A549 (cell line): ENCODE results near the gene HDLBP. TPM values are rescaled to one million over a fixed set of nuclear protein-coding genes. Genes with fewer than 3 reads are reported as not detected.

Experiments
- ATAC-seq, 2 experiments: fragments of 200-7000 bp in 1 of 2; fragments of >200 bp in 1 of 2; cut with Nextera tagmentation in 1 of 2; cut with Tn5 transposase in 1 of 2; 3 replicates each; pipeline versions ENCODE4 v1.8.0 to v1.9.1; 2018 to 2020; ENCODE audit warnings: mild to moderate bottlenecking in 1 of 2, moderate library complexity in 1 of 2
- CTCF ChIA-PET: fragments of 300-600 bp; sonication (Branson Sonifier 250); formaldehyde crosslinking; extraction: SDS; loops from one replicate; lab custom pipeline; 2021; ENCODE audit warnings: antibody characterized with exemption, inconsistent platforms; lab: Yijun Ruan, JAX
- POLR2A ChIA-PET: fragments of 350-600 bp; formaldehyde crosslinking; extraction: SDS; loops from one replicate; lab custom pipeline; 2021; ENCODE audit warnings: antibody characterized with exemption, inconsistent platforms; lab: Yijun Ruan, JAX
- DNase-seq, 2 experiments: peaks; one replicate each; pipeline versions ENCODE4 v3.0.0 to v3.0.0-alpha.2; 2011 to 2016; ENCODE audit warnings: low read depth in 1 of 2, low spot score in 1 of 2
- FAIRE-seq: peaks from 2 replicates; lab custom pipeline; 2011; peaks lifted over from hg19 to GRCh38; lab: Jason Lieb, UNC
- H3K27ac ChIP-seq, 2 experiments: fragments of >200 bp; sonication (Bioruptor Twin); formaldehyde crosslinking; 3 replicates each; pipeline ENCODE4 v1.5.1; 2016 to 2017
- H3K4me1 ChIP-seq: fragments of >200 bp; sonication (Bioruptor Twin); formaldehyde crosslinking; 3 replicates; pipeline ENCODE4 v1.6.1; 2016
- H3K4me2 ChIP-seq: fragments of >200 bp; sonication (Bioruptor Twin); formaldehyde crosslinking; 3 replicates; pipeline ENCODE4 v1.6.1; 2016
- H3K4me3 ChIP-seq: fragments of >200 bp; sonication (Bioruptor Twin); formaldehyde crosslinking; 3 replicates; pipeline ENCODE4 v1.5.1; 2016
- H3K9me3 ChIP-seq: fragments of >200 bp; sonication (Bioruptor Twin); formaldehyde crosslinking; 3 replicates; pipeline ENCODE4 v1.6.1; 2016
- ATOH8 ChIP-seq: fragments of 250-450 bp; sonication (Bioruptor Pico); IDR thresholded peaks from 2 replicates; pipeline ENCODE4 v1.5.0; 2020; ENCODE audit warnings: low read depth, mild to moderate bottlenecking, moderate library complexity
- EP300 ChIP-seq, 2 experiments: fragments of >200 bp; sonication (Bioruptor Twin); formaldehyde crosslinking; IDR thresholded peaks; 2 replicates in 1 of 2; 3 replicates in 1 of 2; pipeline ENCODE4 v1.6.1; 2016 to 2017
- FOSL2 ChIP-seq, 2 experiments: fragments of 450-650 bp in 1 of 2; fragments of >200 bp in 1 of 2; sonication (Bioruptor Twin) in 1 of 2; formaldehyde crosslinking; IDR thresholded peaks; 2 replicates each; pipeline versions ENCODE4 v1.5.0 to v1.6.1; 2016 to 2020; ENCODE audit warnings: mild to moderate bottlenecking in 1 of 2, moderate library complexity in 1 of 2
- FOXS1 ChIP-seq: fragments of 250-450 bp; sonication (Bioruptor Pico); IDR thresholded peaks from 2 replicates; pipeline ENCODE4 v1.5.0; 2020; ENCODE audit warnings: mild to moderate bottlenecking, moderate library complexity
- HDAC2 ChIP-seq: fragments of 200-600 bp; sonication (generic); IDR thresholded peaks from 2 replicates; pipeline ENCODE4 v1.6.1; 2016
- HOXA7 ChIP-seq: fragments of 250-450 bp; sonication (Bioruptor Pico); IDR thresholded peaks from 2 replicates; pipeline ENCODE4 v1.5.0; 2020; ENCODE audit warnings: mild to moderate bottlenecking, moderate library complexity
- HOXB13 ChIP-seq: fragments of 250-450 bp; sonication (Bioruptor Pico); IDR thresholded peaks from 2 replicates; pipeline ENCODE4 v1.5.0; 2020; ENCODE audit warnings: low read depth, mild to moderate bottlenecking, moderate library complexity
- JUNB ChIP-seq: fragments of >200 bp; sonication (Bioruptor Twin); formaldehyde crosslinking; IDR thresholded peaks from 2 replicates; pipeline ENCODE4 v1.6.1; 2016
- MAFK ChIP-seq: fragments of 450-650 bp; IDR thresholded peaks from 2 replicates; pipeline ENCODE4 v1.6.1; 2014; ENCODE audit not compliant: partially characterized antibody
- MAX ChIP-seq: IDR thresholded peaks from 2 replicates; pipeline ENCODE4 v1.6.1; 2012
- MYC ChIP-seq: IDR thresholded peaks from 2 replicates; pipeline ENCODE4 v1.6.1; 2012; ENCODE audit warnings: mild to moderate bottlenecking, inconsistent platforms, low read length, improper control_type of control experiment, borderline replicate concordance
- NR3C1 ChIP-seq: fragments of >200 bp; sonication (Bioruptor Twin); formaldehyde crosslinking; IDR thresholded peaks from 3 replicates; pipeline ENCODE4 v1.6.1; 2017
- PHF8 ChIP-seq: fragments of 200-600 bp; sonication (generic); IDR thresholded peaks from 2 replicates; pipeline ENCODE4 v1.6.1; 2016; ENCODE audit warnings: low read depth, mild to moderate bottlenecking, antibody characterized with exemption, moderate library complexity, borderline replicate concordance
- POLR2A ChIP-seq: IDR thresholded peaks from 2 replicates; pipeline ENCODE4 v1.6.1; 2012; ENCODE audit warnings: mild to moderate bottlenecking, low read length
- POLR2AphosphoS2 ChIP-seq: conservative IDR thresholded peaks from 2 replicates; pipeline ENCODE4 v1.6.1; 2012; ENCODE audit warnings: low read length, improper control_type of control experiment, inconsistent platforms
- RCOR1 ChIP-seq: fragments of 150-350 bp; IDR thresholded peaks from 2 replicates; pipeline ENCODE4 v1.6.1; 2014; ENCODE audit warnings: antibody characterized with exemption, low read length, low read depth
- RFX5 ChIP-seq: fragments of 450-650 bp; IDR thresholded peaks from 2 replicates; pipeline ENCODE4 v1.7.1; 2014; ENCODE audit warnings: antibody characterized with exemption, mild to moderate bottlenecking, moderate library complexity
- RNF2 ChIP-seq: fragments of 200-600 bp; sonication (generic); IDR thresholded peaks from 2 replicates; pipeline ENCODE4 v1.6.1; 2016; ENCODE audit warnings: low read depth, mild to moderate bottlenecking, antibody characterized with exemption, moderate library complexity, borderline replicate concordance
- TFCP2L1 ChIP-seq: fragments of 250-450 bp; sonication (Bioruptor Pico); IDR thresholded peaks from 2 replicates; pipeline ENCODE4 v1.5.0; 2021; ENCODE audit warnings: mild to moderate bottlenecking
- USF2 ChIP-seq: fragments of 450-650 bp; IDR thresholded peaks from 2 replicates; pipeline ENCODE4 v1.6.1; 2014; ENCODE audit warnings: antibody characterized with exemption
- ZC3H11A ChIP-seq: fragments of 450-650 bp; IDR thresholded peaks from 2 replicates; pipeline ENCODE4 v1.6.1; 2014; ENCODE audit warnings: antibody characterized with exemption, mild to moderate bottlenecking
- ZFP36 ChIP-seq: fragments of 450-650 bp; IDR thresholded peaks from 2 replicates; pipeline ENCODE4 v1.6.1; 2014; ENCODE audit warnings: borderline replicate concordance; ENCODE audit not compliant: partially characterized antibody
- ZNF302 ChIP-seq: fragments of 250-450 bp; sonication (Bioruptor Pico); IDR thresholded peaks from 2 replicates; pipeline ENCODE4 v1.9.0; 2021; ENCODE audit warnings: inconsistent platforms, mild to moderate bottlenecking, moderate library complexity
- WGBS: methylation state at CpG from one replicate; pipeline ENCODE4 v1.1.6; 2017; ENCODE audit errors: missing lambda C conversion rate; 5-methylcytosine and 5-hydroxymethylcytosine counted together
- polyA plus RNA-seq, 4 experiments: library from polyadenylated mRNA; depleted of rRNA in 3 of 4; stranded (reverse); fragments of >200 nt; fragmentation: RNase III in 1 of 4; extraction: RNeasy Plus Mini Kit Qiagen cat#74134 plus additional on column Dnase treatment in 1 of 4; gene quantifications; 2 replicates in 3 of 4; 3 replicates in 1 of 4; pipeline ENCODE4 v1.2.3, GENCODE V29; 2011 to 2017
- TF ChIP-seq, protein P1 (sequence below): fragments of >200 bp; sonication (Bioruptor Twin); formaldehyde crosslinking; IDR thresholded peaks from 2 replicates; pipeline ENCODE4 v1.6.1; 2016
- TF ChIP-seq, protein P2 (sequence below): IDR thresholded peaks from 2 replicates; pipeline ENCODE4 v1.6.1; 2012
- TF ChIP-seq, protein P3 (sequence below): fragments of >200 bp; sonication (Bioruptor Twin); formaldehyde crosslinking; IDR thresholded peaks from 3 replicates; pipeline ENCODE4 v1.6.1; 2016

HDLBP gene
- polyA plus RNA-seq, 2 of the 4 experiments (the other 2 are of a cell fraction): 248 to 292 TPM

DNA sequence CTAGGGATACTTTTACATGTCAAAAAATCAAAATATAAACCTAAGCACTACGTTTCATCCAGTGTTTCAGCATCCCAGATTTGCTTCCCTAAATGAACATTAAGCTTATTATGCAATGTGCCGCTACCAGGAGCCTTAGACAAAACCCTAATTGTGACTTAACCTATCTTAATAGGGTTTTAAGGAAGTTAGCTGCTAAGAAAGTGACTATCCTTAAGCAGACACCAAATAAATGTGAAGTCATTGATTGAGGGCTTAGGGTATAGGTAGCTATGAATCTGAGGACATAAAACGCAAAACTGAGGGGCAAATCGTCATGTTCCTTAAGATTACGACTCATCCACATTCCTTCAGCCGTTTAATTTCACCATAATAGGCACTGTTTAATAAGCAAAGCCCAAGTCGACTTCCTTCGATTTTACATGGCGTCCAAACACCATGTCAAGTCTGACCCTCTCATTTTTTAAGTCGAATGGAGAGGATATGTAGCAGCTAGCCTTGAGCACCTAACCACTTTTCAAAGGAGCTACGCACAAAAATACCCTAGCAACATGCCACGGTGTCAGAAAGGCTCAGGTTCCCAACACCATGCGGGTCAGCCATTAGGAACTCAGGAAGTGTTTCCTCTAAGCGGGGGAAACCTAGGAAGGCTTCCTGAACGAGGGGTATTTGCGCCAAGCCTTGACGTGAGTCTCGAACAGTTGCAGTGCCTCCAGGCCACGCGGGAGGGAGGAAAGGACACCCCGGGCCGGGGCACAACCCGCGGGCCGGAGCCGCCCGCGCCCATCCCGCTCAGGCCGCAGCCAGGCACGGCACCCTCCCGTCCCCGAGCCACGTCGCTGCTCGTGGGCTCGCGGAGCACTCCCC lies 1.0 kb downstream of the HDLBP start:
- Histone ChIP-seq H3K4me3 (peak overlapping the region; percentile 76), H3K9me3 (no peaks in the 10 kb centered on the region), H3K27ac (peak overlapping the region; percentile 99 to 100), H3K4me1 (peaks cover 54% of the 10 kb centered on the region), H3K4me2 (peak overlapping the region; percentile 96)
- DNase-seq: peak; percentile 23 to 74
- FAIRE-seq: no peak
- ChIA-PET POLR2A (interaction anchor here (0.5 to 1.9 kb wide), 14 partner anchors 10 to 728 kb away, joined by 3 to 7 read pairs (median 4); partner anchors contain the start of genes CAPN10, DTYMK, FARP2 and MTERF4), CTCF (interaction anchor here (0.5 to 2.6 kb wide), 16 partner anchors 8 to 420 kb away, joined by 3 to 14 read pairs (median 3); partner anchors contain the start of gene D2HGDH)
- 8% methylated on average over 19 of the region's 38 CpGs for WGBS
- peak; percentile 50 to 52 for ATAC-seq
- TF ChIP-seq RFX5: no peak
- TF ChIP-seq, protein P1, sequence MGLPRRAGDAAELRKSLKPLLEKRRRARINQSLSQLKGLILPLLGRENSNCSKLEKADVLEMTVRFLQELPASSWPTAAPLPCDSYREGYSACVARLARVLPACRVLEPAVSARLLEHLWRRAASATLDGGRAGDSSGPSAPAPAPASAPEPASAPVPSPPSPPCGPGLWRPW: no peak
- no peak for TF ChIP-seq USF2
- no peak for TF ChIP-seq EP300 (IDR thresholded peaks at IDR 0.05)
- TF ChIP-seq POLR2A: peak; percentile 67
- no peak for TF ChIP-seq ZNF302 (CRISPR knock-in tag)
- no peak for TF ChIP-seq HOXB13
- peak; percentile 56; the same call in 1 of the 2 replicates for TF ChIP-seq ATOH8 (CRISPR knock-in tag)
- TF ChIP-seq TFCP2L1 (CRISPR knock-in tag): peak; percentile 34; the same call in 1 of the 2 replicates
- no peak for TF ChIP-seq HOXA7 (CRISPR knock-in tag)
- no peak for TF ChIP-seq HDAC2
- no peak for TF ChIP-seq ZC3H11A
- TF ChIP-seq RNF2: no peak
- TF ChIP-seq, protein P2, sequence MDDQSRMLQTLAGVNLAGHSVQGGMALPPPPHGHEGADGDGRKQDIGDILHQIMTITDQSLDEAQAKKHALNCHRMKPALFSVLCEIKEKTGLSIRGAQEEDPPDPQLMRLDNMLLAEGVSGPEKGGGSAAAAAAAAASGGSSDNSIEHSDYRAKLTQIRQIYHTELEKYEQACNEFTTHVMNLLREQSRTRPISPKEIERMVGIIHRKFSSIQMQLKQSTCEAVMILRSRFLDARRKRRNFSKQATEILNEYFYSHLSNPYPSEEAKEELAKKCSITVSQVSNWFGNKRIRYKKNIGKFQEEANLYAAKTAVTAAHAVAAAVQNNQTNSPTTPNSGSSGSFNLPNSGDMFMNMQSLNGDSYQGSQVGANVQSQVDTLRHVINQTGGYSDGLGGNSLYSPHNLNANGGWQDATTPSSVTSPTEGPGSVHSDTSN: no peak
- peak; percentile 97 for TF ChIP-seq ZFP36
- no peak for TF ChIP-seq MAFK
- no peak for TF ChIP-seq FOSL2 (IDR thresholded peaks at IDR 0.05)
- no peak for TF ChIP-seq FOSL2 (CRISPR knock-in tag; IDR thresholded peaks at IDR 0.05)
- no peak for TF ChIP-seq JUNB
- TF ChIP-seq PHF8: peak; percentile 93; the same call in 1 of the 2 replicates
- TF ChIP-seq MYC: 0 out of 2 replicates have a peak, but pooled peaks have one; percentile 54
- no peak for TF ChIP-seq POLR2AphosphoS2
- TF ChIP-seq RCOR1: no peak
- TF ChIP-seq, protein P3, sequence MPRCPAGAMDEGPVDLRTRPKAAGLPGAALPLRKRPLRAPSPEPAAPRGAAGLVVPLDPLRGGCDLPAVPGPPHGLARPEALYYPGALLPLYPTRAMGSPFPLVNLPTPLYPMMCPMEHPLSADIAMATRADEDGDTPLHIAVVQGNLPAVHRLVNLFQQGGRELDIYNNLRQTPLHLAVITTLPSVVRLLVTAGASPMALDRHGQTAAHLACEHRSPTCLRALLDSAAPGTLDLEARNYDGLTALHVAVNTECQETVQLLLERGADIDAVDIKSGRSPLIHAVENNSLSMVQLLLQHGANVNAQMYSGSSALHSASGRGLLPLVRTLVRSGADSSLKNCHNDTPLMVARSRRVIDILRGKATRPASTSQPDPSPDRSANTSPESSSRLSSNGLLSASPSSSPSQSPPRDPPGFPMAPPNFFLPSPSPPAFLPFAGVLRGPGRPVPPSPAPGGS: no peak; the same call in 2 of the 3 replicates
- peak; percentile 37; the same call in 1 of the 2 replicates for TF ChIP-seq MAX
- no peak for TF ChIP-seq FOXS1
- TF ChIP-seq NR3C1: no peak
